Neuronal stem cell (in vitro differentiated cells): ENCODE measurements around the gene IBTK.

Experiments
- DNase-seq: peaks from one replicate; pipeline ENCODE4 v3.0.0-alpha.2; 2013; ENCODE audit warnings: low spot score
- H2AFZ ChIP-seq: one replicate; pipeline ENCODE4 v1.6.1; 2013; ENCODE audit warnings: mild to moderate bottlenecking, low read length, inconsistent platforms
- H2AK5ac ChIP-seq: 2 replicates; pipeline ENCODE4 v1.6.1; 2013; ENCODE audit warnings: low read depth, mild to moderate bottlenecking, inconsistent platforms, low read length, moderate library complexity, mixed read lengths
- H2BK120ac ChIP-seq: 2 replicates; pipeline ENCODE4 v1.6.1; 2013; ENCODE audit warnings: low read depth, mild to moderate bottlenecking, inconsistent platforms, low read length, moderate library complexity, mixed read lengths
- H2BK12ac ChIP-seq: one replicate; pipeline ENCODE4 v1.6.1; 2013; ENCODE audit warnings: low read length, inconsistent platforms
- H2BK15ac ChIP-seq: 2 replicates; pipeline ENCODE4 v1.6.1; 2013; ENCODE audit warnings: mild to moderate bottlenecking, low read length, inconsistent platforms, mixed read lengths
- H2BK5ac ChIP-seq: one replicate; pipeline ENCODE4 v1.6.1; 2013; ENCODE audit warnings: inconsistent platforms, mild to moderate bottlenecking, low read length, moderate library complexity
- H3K14ac ChIP-seq: one replicate; pipeline ENCODE4 v1.6.1; 2013; ENCODE audit warnings: low read length, inconsistent platforms
- H3K18ac ChIP-seq: 2 replicates; pipeline ENCODE4 v1.6.1; 2013; ENCODE audit warnings: low read length, inconsistent platforms
- H3K23ac ChIP-seq: 2 replicates; pipeline ENCODE4 v1.6.1; 2013; ENCODE audit warnings: low read depth, mild to moderate bottlenecking, mixed read lengths, low read length, inconsistent platforms; ENCODE audit not compliant: poor library complexity
- H3K27ac ChIP-seq: replicated peaks from 3 replicates; pipeline ENCODE4 v1.5.1; 2013; ENCODE audit warnings: low read length, inconsistent platforms
- H3K27me3 ChIP-seq, 3 experiments: 2 replicates each; pipeline ENCODE4 v1.6.1; 2013; ENCODE audit warnings: low read length in 3 of 3, mild to moderate bottlenecking in 2 of 3, inconsistent platforms in 1 of 3, low read depth in 1 of 3, mixed read lengths in 1 of 3, moderate library complexity in 1 of 3; ENCODE audit not compliant: control insufficient read depth in 3 of 3, insufficient read depth in 3 of 3
- H3K36me3 ChIP-seq, 2 donors: replicated peaks in 1 of 2; 2 replicates each; pipeline ENCODE4 v1.6.1; 2013; ENCODE audit warnings: low read length in 2 of 2; ENCODE audit not compliant: control insufficient read depth in 2 of 2, insufficient read depth in 2 of 2
- H3K4ac ChIP-seq: 2 replicates; pipeline ENCODE4 v1.6.1; 2013; ENCODE audit warnings: inconsistent platforms, mild to moderate bottlenecking, low read length, moderate library complexity
- H3K4me1 ChIP-seq, 2 donors: 1 replicate in 1 of 2; 2 replicates in 1 of 2; pipeline ENCODE4 v1.6.1; 2013; ENCODE audit warnings: low read length in 2 of 2, low read depth in 1 of 2; ENCODE audit not compliant: control insufficient read depth in 2 of 2, insufficient read depth in 1 of 2
- H3K4me2 ChIP-seq: one replicate; pipeline ENCODE4 v1.6.1; 2013; ENCODE audit warnings: mild to moderate bottlenecking, low read length, inconsistent platforms; ENCODE audit not compliant: insufficient read depth, poor library complexity, severe bottlenecking
- H3K4me3 ChIP-seq, 2 donors: 2 replicates each; pipeline ENCODE4 v1.5.1; 2013; ENCODE audit warnings: low read length in 2 of 2, mild to moderate bottlenecking in 2 of 2, inconsistent platforms in 1 of 2, moderate library complexity in 1 of 2
- H3K79me1 ChIP-seq: one replicate; pipeline ENCODE4 v1.6.1; 2013; ENCODE audit warnings: low read depth, mild to moderate bottlenecking, inconsistent platforms, low read length, moderate library complexity
- H3K9ac ChIP-seq: one replicate; pipeline ENCODE4 v1.6.1; 2013; ENCODE audit warnings: mild to moderate bottlenecking, low read depth, low read length, inconsistent platforms; ENCODE audit not compliant: poor library complexity
- H3K9me3 ChIP-seq, 2 donors: replicated peaks in 1 of 2; 2 replicates each; pipeline versions ENCODE3 to v1.6.1; 2013; ENCODE audit warnings: low read length in 2 of 2, mild to moderate bottlenecking in 2 of 2, inconsistent platforms in 1 of 2, low read depth in 1 of 2, mixed read lengths in 1 of 2, moderate library complexity in 1 of 2; ENCODE audit not compliant: control insufficient read depth in 2 of 2, insufficient read depth in 1 of 2
- H4K8ac ChIP-seq: one replicate; pipeline ENCODE4 v1.6.1; 2013; ENCODE audit warnings: low read depth, mild to moderate bottlenecking, inconsistent platforms, low read length, moderate library complexity
- H4K91ac ChIP-seq: one replicate; pipeline ENCODE4 v1.6.1; 2013; ENCODE audit warnings: low read length, low read depth, mild to moderate bottlenecking, inconsistent platforms; ENCODE audit not compliant: poor library complexity
- WGBS, 2 donors: extraction: QIAGEN DNeasy Blood & Tissue Kit; methylation state at CpG; one replicate each; pipeline ENCODE4 v1.1.7; 2013; ENCODE audit warnings: missing lambda C conversion rate in 2 of 2, mixed read lengths in 1 of 2; ENCODE audit not compliant: insufficient read length in 2 of 2, insufficient replicate concordance in 1 of 2; ENCODE audit errors: extremely low coverage in 2 of 2; 5-methylcytosine and 5-hydroxymethylcytosine counted together

Gene IBTK

GRCh38 chr6:82176616-82177015 lies 70.9 kb downstream of the IBTK start:
- DNase-seq, result no peak
- peaks cover 0 to 91% of the 10 kb centered on the region in 2 donors for H3K36me3 ChIP-seq
- H3K4ac ChIP-seq, result no peak overlapping the region
- H3K27me3 ChIP-seq, result no peaks in the 10 kb centered on the region
- no peak overlapping the region for H3K18ac ChIP-seq
- no peak overlapping the region for H3K23ac ChIP-seq
- H3K14ac ChIP-seq, result no peak overlapping the region
- H3K9ac ChIP-seq, result no peak overlapping the region
- no peaks in the 10 kb centered on the region for H3K9me3 ChIP-seq
- H3K27ac ChIP-seq, result no peak overlapping the region
- H3K4me2 ChIP-seq, result no peak overlapping the region
- H3K79me1 ChIP-seq, result no peaks in the 10 kb centered on the region
- H3K4me1 ChIP-seq, result no peaks in the 10 kb centered on the region
- no peak overlapping the region for H2BK120ac ChIP-seq
- H2BK12ac ChIP-seq, result no peak overlapping the region
- no peak overlapping the region for H2AFZ ChIP-seq
- H3K4me3 ChIP-seq, result no peak overlapping the region
- H4K8ac ChIP-seq, result no peak overlapping the region
- no peak overlapping the region for H2BK5ac ChIP-seq
- H2AK5ac ChIP-seq, result no peak overlapping the region
- H4K91ac ChIP-seq, result no peak overlapping the region
- WGBS, 2 donors, result 100% methylated on average over 1 of the region's 1 CpG; no CpG with 5 or more reads in 1 of the 2 donors
- H2BK15ac ChIP-seq, result no peak overlapping the region

GRCh38 chr6:82172594-82172993 lies 75.0 kb downstream of the IBTK start:
- H3K14ac ChIP-seq, result no peak overlapping the region

GRCh38 chr6:82169138-82169876 lies 78.2 kb downstream of the IBTK start:
- Histone ChIP-seq H3K4me2 (no peak overlapping the region), H3K18ac (no peak overlapping the region), H4K91ac (no peak overlapping the region), H2BK15ac (no peak overlapping the region), H2AFZ (no peak overlapping the region), H2BK12ac (no peak overlapping the region), H3K9ac (no peak overlapping the region), H3K14ac (no peak overlapping the region), H3K27ac (no peak overlapping the region), H2BK5ac (no peak overlapping the region), H3K4me1 (no peaks in the 10 kb centered on the region), H2BK120ac (no peak overlapping the region), H3K27me3 (no peaks in the 10 kb centered on the region), H2AK5ac (no peak overlapping the region), H3K4me3 (no peak overlapping the region), H3K9me3 (no peaks in the 10 kb centered on the region), H4K8ac (no peak overlapping the region), H3K79me1 (no peaks in the 10 kb centered on the region), H3K36me3 (peaks cover 0 to 66% of the 10 kb centered on the region in 2 donors), H3K4ac (no peak overlapping the region), H3K23ac (no peak overlapping the region)
- DNase-seq, result no peak
- no CpG with 5 or more reads among the region's 2 CpGs for WGBS, 2 donors

More at GRCh38 chr6:82172594-82172993, 75.0 kb downstream of the IBTK start:
- Histone ChIP-seq H3K36me3 (peaks cover 0 to 90% of the 10 kb centered on the region in 2 donors), H3K9ac (no peak overlapping the region), H2BK12ac (no peak overlapping the region), H3K27me3 (no peaks in the 10 kb centered on the region), H3K4me2 (no peak overlapping the region), H2BK120ac (no peak overlapping the region), H3K4ac (no peak overlapping the region), H3K9me3 (no peaks in the 10 kb centered on the region), H4K8ac (no peak overlapping the region), H3K4me3 (no peak overlapping the region), H3K27ac (no peak overlapping the region), H2AFZ (no peak overlapping the region), H3K4me1 (no peaks in the 10 kb centered on the region), H2AK5ac (no peak overlapping the region), H3K23ac (no peak overlapping the region), H3K79me1 (no peaks in the 10 kb centered on the region), H2BK15ac (no peak overlapping the region), H3K18ac (no peak overlapping the region), H2BK5ac (no peak overlapping the region), H4K91ac (no peak overlapping the region)
- no peak for DNase-seq
- no CpG with 5 or more reads among the region's 5 CpGs for WGBS, 2 donors

- Histone ChIP-seq H2BK5ac (no peak overlapping the region), H3K4me2 (no peak overlapping the region), H2BK120ac (no peak overlapping the region), H3K4me3 (no peak overlapping the region), H4K91ac (no peak overlapping the region), H3K27me3 (no peaks in the 10 kb centered on the region), H3K23ac (no peak overlapping the region), H3K9ac (no peak overlapping the region), H3K4ac (no peak overlapping the region), H3K4me1 (no peaks in the 10 kb centered on the region), H2AFZ (no peak overlapping the region), H3K9me3 (no peaks in the 10 kb centered on the region), H2BK12ac (no peak overlapping the region), H3K18ac (no peak overlapping the region), H3K79me1 (no peaks in the 10 kb centered on the region), H2AK5ac (no peak overlapping the region), H3K27ac (no peak overlapping the region), H4K8ac (no peak overlapping the region), H3K14ac (no peak overlapping the region), H2BK15ac (no peak overlapping the region), H3K36me3 (peaks cover 0 to 39% of the 10 kb centered on the region in 2 donors)
- no peak for DNase-seq
- no CpG with 5 or more reads among the region's 5 CpGs for WGBS, 2 donors
These were observed 81.1 kb downstream of the IBTK start for GRCh38 chr6:82166493-82166892.
